Testis (tissue), 2 donors: ENCODE data around the gene RSPH1.

ENCODE experiments used
- POLR2A ChIP-seq: fragments of 450-650 bp; IDR thresholded peaks from one replicate; pipeline ENCODE4 v1.6.1; 2017; ENCODE audit warnings: antibody characterized with exemption, mild to moderate bottlenecking, moderate library complexity
- TF ChIP-seq, protein P1 (sequence below), 3 experiments: fragments of 450-650 bp in 2 of 3; fragments of 200-600 bp in 1 of 3; sonication (generic) in 1 of 3; IDR thresholded peaks; one replicate each; pipeline ENCODE4 v1.5.1; 2016 to 2019; ENCODE audit warnings: antibody characterized with exemption in 3 of 3, mild to moderate bottlenecking in 2 of 3, moderate library complexity in 1 of 3

GRCh38 chr21:42522271-42522670 lies 26.2 kb upstream of the RSPH1 start:
- TF ChIP-seq, protein P1, sequence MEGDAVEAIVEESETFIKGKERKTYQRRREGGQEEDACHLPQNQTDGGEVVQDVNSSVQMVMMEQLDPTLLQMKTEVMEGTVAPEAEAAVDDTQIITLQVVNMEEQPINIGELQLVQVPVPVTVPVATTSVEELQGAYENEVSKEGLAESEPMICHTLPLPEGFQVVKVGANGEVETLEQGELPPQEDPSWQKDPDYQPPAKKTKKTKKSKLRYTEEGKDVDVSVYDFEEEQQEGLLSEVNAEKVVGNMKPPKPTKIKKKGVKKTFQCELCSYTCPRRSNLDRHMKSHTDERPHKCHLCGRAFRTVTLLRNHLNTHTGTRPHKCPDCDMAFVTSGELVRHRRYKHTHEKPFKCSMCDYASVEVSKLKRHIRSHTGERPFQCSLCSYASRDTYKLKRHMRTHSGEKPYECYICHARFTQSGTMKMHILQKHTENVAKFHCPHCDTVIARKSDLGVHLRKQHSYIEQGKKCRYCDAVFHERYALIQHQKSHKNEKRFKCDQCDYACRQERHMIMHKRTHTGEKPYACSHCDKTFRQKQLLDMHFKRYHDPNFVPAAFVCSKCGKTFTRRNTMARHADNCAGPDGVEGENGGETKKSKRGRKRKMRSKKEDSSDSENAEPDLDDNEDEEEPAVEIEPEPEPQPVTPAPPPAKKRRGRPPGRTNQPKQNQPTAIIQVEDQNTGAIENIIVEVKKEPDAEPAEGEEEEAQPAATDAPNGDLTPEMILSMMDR (IDR thresholded peaks at IDR 0.05), result no peak
- TF ChIP-seq POLR2A, result no peak
